SU-DHL-6 (cell line): ENCODE data around the gene SETD1B.

Source experiments
- H2AFZ ChIP-seq: fragments of 200-600 bp; sonication (generic); 2 replicates; pipeline ENCODE4 v1.6.1; 2014; ENCODE audit warnings: low read depth, mild to moderate bottlenecking, moderate library complexity, mixed read lengths, antibody characterized with exemption, low read length; ENCODE audit not compliant: severe bottlenecking
- H3F3A ChIP-seq: fragments of 200-600 bp; shearing (Covaris generic); 2 replicates; pipeline ENCODE4 v1.6.0; 2016; ENCODE audit warnings: antibody characterized with exemption, mild to moderate bottlenecking; ENCODE audit not compliant: insufficient read depth
- H3K27ac ChIP-seq: fragments of 200-600 bp; sonication (generic); 2 replicates; pipeline ENCODE4 v1.5.1; 2016; ENCODE audit warnings: low read depth, mild to moderate bottlenecking, low read length, moderate library complexity, mixed read lengths
- H3K27me3 ChIP-seq: fragments of 200-600 bp; sonication (generic), shearing (Covaris generic); 2 replicates; pipeline ENCODE4 v1.6.0; 2014; ENCODE audit warnings: mild to moderate bottlenecking, low read length
- H3K36me3 ChIP-seq: fragments of 200-600 bp; sonication (generic); 2 replicates; pipeline ENCODE4 v1.6.1; 2014; ENCODE audit warnings: mild to moderate bottlenecking, low read length, mixed read lengths
- H3K4me2 ChIP-seq: fragments of 300-600, 200-600 bp; shearing (Covaris generic), sonication (generic); 2 replicates; pipeline ENCODE4 v1.6.0; 2014; ENCODE audit warnings: low read length, low read depth, mild to moderate bottlenecking; ENCODE audit not compliant: poor library complexity, severe bottlenecking
- H3K4me3 ChIP-seq: fragments of 200-600 bp; sonication (generic); 2 replicates; pipeline ENCODE4 v1.5.1; 2014; ENCODE audit warnings: antibody characterized with exemption, low read length, mild to moderate bottlenecking, mixed read lengths; ENCODE audit not compliant: insufficient read depth, poor library complexity, severe bottlenecking
- H3K79me2 ChIP-seq: fragments of 200-600 bp; sonication (generic); 2 replicates; pipeline ENCODE4 v1.6.1; 2014; ENCODE audit warnings: mild to moderate bottlenecking, low read length, moderate library complexity; ENCODE audit not compliant: insufficient read depth
- H3K9ac ChIP-seq: fragments of 200-600 bp; sonication (generic); 2 replicates; pipeline ENCODE4 v1.7.0; 2014; ENCODE audit warnings: mild to moderate bottlenecking, low read length
- H3K9me2 ChIP-seq: fragments of 200-600 bp; sonication (generic); replicated peaks from 2 replicates; pipeline ENCODE4 v1.6.1; 2014; ENCODE audit warnings: low read length; ENCODE audit not compliant: insufficient read depth
- H3K9me3 ChIP-seq: fragments of 200-600 bp; sonication (generic); 2 replicates; pipeline ENCODE4 v1.6.1; 2014; ENCODE audit warnings: low read length, mixed read lengths; ENCODE audit not compliant: insufficient read depth
- H4K20me1 ChIP-seq: fragments of 200-600 bp; sonication (generic); 2 replicates; pipeline ENCODE4 v1.6.1; 2014; ENCODE audit warnings: low read depth, mild to moderate bottlenecking, antibody characterized with exemption, low read length, moderate library complexity, mixed read lengths
- EZH2phosphoT487 ChIP-seq: fragments of 200-600 bp; sonication (generic), shearing (Covaris generic); conservative IDR thresholded peaks from 2 replicates; pipeline ENCODE4 v1.6.1; 2018; ENCODE audit warnings: mild to moderate bottlenecking, antibody characterized with exemption, low read length, moderate library complexity, mixed read lengths
- TF ChIP-seq, protein P1 (sequence below): fragments of 200-600 bp; sonication (generic); IDR thresholded peaks from one replicate; pipeline ENCODE4 v1.5.1; 2017; ENCODE audit warnings: antibody characterized with exemption, mild to moderate bottlenecking, low read length, moderate library complexity; ENCODE audit not compliant: insufficient read depth, poor library complexity, severe bottlenecking

Gene SETD1B

DNA sequence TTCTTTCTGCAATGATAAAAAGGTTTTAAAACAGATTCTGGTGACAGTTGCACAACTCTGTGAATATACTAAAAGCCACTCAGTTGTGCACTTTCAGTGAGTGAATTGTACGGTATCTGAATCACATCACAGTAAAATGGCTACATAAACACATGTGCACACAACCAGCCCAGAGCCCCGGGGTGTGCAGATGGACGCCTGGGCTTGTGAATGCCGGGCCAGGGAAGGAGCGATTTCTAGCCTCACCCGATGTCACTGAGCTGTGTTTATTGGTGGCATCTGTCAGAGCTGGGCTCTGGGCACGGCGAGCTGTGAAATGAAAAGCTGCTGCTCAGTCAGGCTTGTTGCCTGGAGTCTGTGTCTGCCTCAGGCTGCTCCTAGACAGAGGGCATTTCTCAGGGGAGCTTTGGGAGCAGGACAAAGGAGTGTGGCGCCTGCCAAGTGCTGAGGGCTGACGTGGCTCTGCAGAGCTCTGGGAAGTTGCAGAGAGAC is 36.2 kb upstream of the SETD1B start:
- no peak for TF ChIP-seq EZH2phosphoT487
- TF ChIP-seq, protein P1, sequence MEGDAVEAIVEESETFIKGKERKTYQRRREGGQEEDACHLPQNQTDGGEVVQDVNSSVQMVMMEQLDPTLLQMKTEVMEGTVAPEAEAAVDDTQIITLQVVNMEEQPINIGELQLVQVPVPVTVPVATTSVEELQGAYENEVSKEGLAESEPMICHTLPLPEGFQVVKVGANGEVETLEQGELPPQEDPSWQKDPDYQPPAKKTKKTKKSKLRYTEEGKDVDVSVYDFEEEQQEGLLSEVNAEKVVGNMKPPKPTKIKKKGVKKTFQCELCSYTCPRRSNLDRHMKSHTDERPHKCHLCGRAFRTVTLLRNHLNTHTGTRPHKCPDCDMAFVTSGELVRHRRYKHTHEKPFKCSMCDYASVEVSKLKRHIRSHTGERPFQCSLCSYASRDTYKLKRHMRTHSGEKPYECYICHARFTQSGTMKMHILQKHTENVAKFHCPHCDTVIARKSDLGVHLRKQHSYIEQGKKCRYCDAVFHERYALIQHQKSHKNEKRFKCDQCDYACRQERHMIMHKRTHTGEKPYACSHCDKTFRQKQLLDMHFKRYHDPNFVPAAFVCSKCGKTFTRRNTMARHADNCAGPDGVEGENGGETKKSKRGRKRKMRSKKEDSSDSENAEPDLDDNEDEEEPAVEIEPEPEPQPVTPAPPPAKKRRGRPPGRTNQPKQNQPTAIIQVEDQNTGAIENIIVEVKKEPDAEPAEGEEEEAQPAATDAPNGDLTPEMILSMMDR = no peak
- H3K9me3 ChIP-seq = no peaks in the 10 kb centered on the region
- no peak overlapping the region for H2AFZ ChIP-seq
- H3K4me3 ChIP-seq = no peak overlapping the region
- no peaks in the 10 kb centered on the region for H3K36me3 ChIP-seq
- H3K9me2 ChIP-seq = no peaks in the 10 kb centered on the region
- H3K27ac ChIP-seq = no peak overlapping the region
- no peaks in the 10 kb centered on the region for H3K27me3 ChIP-seq
- H3K9ac ChIP-seq = no peak overlapping the region
- H3K4me2 ChIP-seq = no peak overlapping the region
- H3F3A ChIP-seq = no peaks in the 10 kb centered on the region
- H4K20me1 ChIP-seq = no peaks in the 10 kb centered on the region
- H3K79me2 ChIP-seq = no peaks in the 10 kb centered on the region

- H3K27ac ChIP-seq = no peak overlapping the region
- no peaks in the 10 kb centered on the region for H3K36me3 ChIP-seq
- H3K9me2 ChIP-seq = no peaks in the 10 kb centered on the region
- no peak overlapping the region for H3K9ac ChIP-seq
- no peaks in the 10 kb centered on the region for H3K27me3 ChIP-seq
- H3K4me2 ChIP-seq = no peak overlapping the region
- no peaks in the 10 kb centered on the region for H4K20me1 ChIP-seq
- TF ChIP-seq EZH2phosphoT487 = no peak
- TF ChIP-seq, protein P1 = no peak
- H3F3A ChIP-seq = no peaks in the 10 kb centered on the region
- no peaks in the 10 kb centered on the region for H3K9me3 ChIP-seq
- no peaks in the 10 kb centered on the region for H3K79me2 ChIP-seq
- H3K4me3 ChIP-seq = no peak overlapping the region
- no peak overlapping the region for H2AFZ ChIP-seq
These were observed 34.4 kb upstream of the SETD1B start for GRCh38 chr12:121769297-121769830.

DNA sequence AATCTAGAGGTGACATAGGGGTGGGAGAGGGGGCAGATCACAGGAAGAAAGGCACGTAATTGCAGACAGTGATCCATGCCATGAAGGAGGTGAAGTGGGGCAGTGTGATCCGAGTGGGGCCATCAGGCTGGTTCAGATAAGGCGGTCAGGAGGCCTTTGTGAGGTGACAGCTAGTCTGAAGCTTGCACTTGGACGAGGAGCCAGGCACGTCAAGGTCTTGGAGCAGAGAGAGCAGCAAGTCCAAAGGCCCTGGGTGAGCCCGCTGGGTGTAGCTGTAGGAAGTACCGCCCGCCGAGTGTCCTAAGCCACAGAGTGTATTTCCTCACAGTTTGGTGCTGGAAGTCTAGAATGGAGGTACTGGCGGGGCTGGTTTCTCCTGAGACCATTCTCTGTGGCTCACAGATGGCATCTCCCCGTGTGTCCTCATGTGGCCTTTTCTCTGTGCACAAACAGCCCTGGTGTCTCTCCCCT is 33.9 kb upstream of the SETD1B start:
- H4K20me1 ChIP-seq = no peaks in the 10 kb centered on the region
- no peaks in the 10 kb centered on the region for H3K36me3 ChIP-seq
- H3K27ac ChIP-seq = no peak overlapping the region
- no peak overlapping the region for H3K4me3 ChIP-seq
- no peaks in the 10 kb centered on the region for H3K27me3 ChIP-seq
- H3K79me2 ChIP-seq = no peaks in the 10 kb centered on the region
- no peaks in the 10 kb centered on the region for H3K9me2 ChIP-seq
- TF ChIP-seq, protein P1 = no peak
- TF ChIP-seq EZH2phosphoT487 = no peak
- H3K9ac ChIP-seq = no peak overlapping the region
- H3K9me3 ChIP-seq = no peaks in the 10 kb centered on the region
- no peak overlapping the region for H2AFZ ChIP-seq
- H3F3A ChIP-seq = no peaks in the 10 kb centered on the region
- H3K4me2 ChIP-seq = no peak overlapping the region
